CD4-positive, alpha-beta memory T cell (primary cell): ENCODE data around the gene ALLC. TPM values are rescaled to one million over a fixed set of nuclear protein-coding genes. Genes with fewer than 3 reads are reported as not detected.

Source experiments
- polyA plus RNA-seq, 2 donors: library from polyadenylated mRNA; unstranded; fragments of 300-500 nt; fragmentation: Illumina TruSeq; gene quantifications; one replicate each; pipeline ENCODE4 v1.2.3, GENCODE V29; 2021
- total RNA-seq, 2 experiments: library from RNA; stranded (reverse); gene quantifications; one replicate each; pipeline ENCODE4 v1.2.3, GENCODE V29; 2021

The ALLC gene
- total and polyA plus RNA-seq, 4 experiments from 2014 or later, result not detected

Other genes with a start within 250 kb of the ALLC start
- 10 to 100 TPM; 32.3 to 36.4 TPM for gene ADI1, start 138.7 kb upstream of the ALLC start, total RNA-seq
- 100 to 1,000 TPM in 1 of 2 donors, 10 to 100 TPM in 1; 52.5 to 115 TPM for gene ADI1, start 138.7 kb upstream of the ALLC start, polyA plus RNA-seq
- 10 to 100 TPM; 22.0 to 24.0 TPM for gene RNASEH1, start 99.9 kb upstream of the ALLC start, total RNA-seq
- gene RNASEH1, start 99.9 kb upstream of the ALLC start, polyA plus RNA-seq, result 10 to 100 TPM; 30.6 to 43.1 TPM
- 1,000 to 10,000 TPM; 1,594 to 1,656 TPM for gene RPS7, start 82.9 kb upstream of the ALLC start, total RNA-seq
- 1,000 to 10,000 TPM in 1 of 2 donors, 100 to 1,000 TPM in 1; 904 to 1,178 TPM for gene RPS7, start 82.9 kb upstream of the ALLC start, polyA plus RNA-seq
- gene COLEC11, start 63.1 kb upstream of the ALLC start, total RNA-seq, result not detected
- gene COLEC11, start 63.1 kb upstream of the ALLC start, polyA plus RNA-seq, result under 1 TPM in 1 of 2 donors, not detected in 1; 0.30 TPM
- not detected for gene DCDC2C, start 45.4 kb downstream of the ALLC start, total RNA-seq
- not detected for gene DCDC2C, start 45.4 kb downstream of the ALLC start, polyA plus RNA-seq